ENCODE results near the gene HMCN1.

GRCh38 chr1:186206048-186206570 lies 471.9 kb downstream of the HMCN1 start:
- TF ChIP-seq ESRRG (CRISPR knock-in tag; IDR thresholded peaks at IDR 0.05), result no peak
- no peak for TF ChIP-seq BACH2 (CRISPR knock-in tag; IDR thresholded peaks at IDR 0.05; ENCODE audit: borderline replicate concordance)
- TF ChIP-seq ZFP30 (CRISPR knock-in tag; IDR thresholded peaks at IDR 0.05), result no peak
- TF ChIP-seq GLIS3 (CRISPR knock-in tag; IDR thresholded peaks at IDR 0.05), result no peak
- no peak for TF ChIP-seq PATZ1 (CRISPR knock-in tag; IDR thresholded peaks at IDR 0.05; ENCODE audit: borderline replicate concordance)
- no peak for TF ChIP-seq POU6F1 (CRISPR knock-in tag; IDR thresholded peaks at IDR 0.05; ENCODE audit: borderline replicate concordance, low read depth)
- no peak for TF ChIP-seq ARNTL (CRISPR knock-in tag; IDR thresholded peaks at IDR 0.05; ENCODE audit: borderline replicate concordance, low read depth)
- no peak for TF ChIP-seq RARB (CRISPR knock-in tag; IDR thresholded peaks at IDR 0.05)
- no peak for TF ChIP-seq ZNF8 (CRISPR knock-in tag; IDR thresholded peaks at IDR 0.05)
- no peak for TF ChIP-seq CREB5 (CRISPR knock-in tag; IDR thresholded peaks at IDR 0.05; ENCODE audit: low read depth)
- TF ChIP-seq CSRNP3 (CRISPR knock-in tag; IDR thresholded peaks at IDR 0.05), result no peak
- no peak for TF ChIP-seq ISL1 (CRISPR knock-in tag; IDR thresholded peaks at IDR 0.05)
